ENCODE measurements around the gene INF2.

DNA sequence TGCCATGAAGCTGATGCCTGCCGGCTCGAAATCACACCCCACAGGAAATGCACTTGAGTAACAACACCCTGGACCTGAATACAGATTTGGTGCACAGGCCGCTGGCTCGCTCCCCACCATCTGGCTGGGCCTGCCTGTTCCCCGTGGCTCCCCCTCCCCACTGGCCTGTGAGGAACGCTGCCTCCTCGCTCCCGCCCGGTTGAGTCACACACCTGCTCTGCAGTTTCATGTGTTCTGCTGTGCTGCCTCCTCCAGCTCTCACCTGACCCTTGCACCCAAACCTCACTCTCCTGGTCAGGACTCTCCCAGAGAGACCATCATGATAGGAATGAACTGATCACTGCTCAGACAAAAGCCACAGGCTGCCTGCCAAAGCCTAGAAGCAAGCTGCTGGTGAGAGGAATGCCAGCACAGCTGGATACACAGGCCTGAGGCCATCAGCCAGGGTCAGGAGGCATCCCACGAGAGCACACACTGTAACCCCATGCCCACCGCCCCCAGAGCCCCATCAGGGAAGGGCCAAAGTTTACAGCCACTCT is 59.8 kb downstream of the INF2 start:
- TF ChIP-seq EZH2 (IDR thresholded peaks at IDR 0.05; ENCODE audit: insufficient read depth, poor library complexity, severe bottlenecking) (no peak), EZH2phosphoT487 (IDR thresholded peaks at IDR 0.05; ENCODE audit: insufficient read depth, low read depth) (no peak)

All from GM23248 (cell line).